ENCODE results near the gene MCM9.

DNA sequence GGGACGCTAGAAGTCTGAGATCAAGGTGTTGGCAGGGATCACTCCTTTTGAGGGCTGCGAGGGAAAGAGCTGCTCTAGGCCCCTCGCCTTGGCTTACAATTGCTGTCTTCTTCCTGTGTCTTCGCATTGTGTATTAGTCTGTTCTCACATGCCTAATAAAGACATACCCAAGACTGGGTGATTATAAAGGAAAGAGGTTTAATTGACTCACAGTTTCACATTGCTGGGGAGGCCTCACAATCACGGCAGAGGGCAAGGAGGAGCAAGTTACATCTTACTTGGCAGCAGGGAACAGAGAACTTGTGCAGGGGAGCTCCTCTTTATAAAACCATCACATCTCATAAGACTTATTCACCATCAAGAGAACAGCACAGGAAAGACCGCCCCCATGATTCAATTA is 143.5 kb downstream of the MCM9 start:
- TF ChIP-seq EZH2phosphoT487 (IDR thresholded peaks at IDR 0.05; ENCODE audit: borderline replicate concordance, low read length): no peak
- TF ChIP-seq, protein P1, sequence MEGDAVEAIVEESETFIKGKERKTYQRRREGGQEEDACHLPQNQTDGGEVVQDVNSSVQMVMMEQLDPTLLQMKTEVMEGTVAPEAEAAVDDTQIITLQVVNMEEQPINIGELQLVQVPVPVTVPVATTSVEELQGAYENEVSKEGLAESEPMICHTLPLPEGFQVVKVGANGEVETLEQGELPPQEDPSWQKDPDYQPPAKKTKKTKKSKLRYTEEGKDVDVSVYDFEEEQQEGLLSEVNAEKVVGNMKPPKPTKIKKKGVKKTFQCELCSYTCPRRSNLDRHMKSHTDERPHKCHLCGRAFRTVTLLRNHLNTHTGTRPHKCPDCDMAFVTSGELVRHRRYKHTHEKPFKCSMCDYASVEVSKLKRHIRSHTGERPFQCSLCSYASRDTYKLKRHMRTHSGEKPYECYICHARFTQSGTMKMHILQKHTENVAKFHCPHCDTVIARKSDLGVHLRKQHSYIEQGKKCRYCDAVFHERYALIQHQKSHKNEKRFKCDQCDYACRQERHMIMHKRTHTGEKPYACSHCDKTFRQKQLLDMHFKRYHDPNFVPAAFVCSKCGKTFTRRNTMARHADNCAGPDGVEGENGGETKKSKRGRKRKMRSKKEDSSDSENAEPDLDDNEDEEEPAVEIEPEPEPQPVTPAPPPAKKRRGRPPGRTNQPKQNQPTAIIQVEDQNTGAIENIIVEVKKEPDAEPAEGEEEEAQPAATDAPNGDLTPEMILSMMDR (IDR thresholded peaks at IDR 0.05; ENCODE audit: low read depth, low read length, poor library complexity, severe bottlenecking): no peak
